ENCODE data around the gene CDKN2A. TPM values are rescaled to one million over a fixed set of nuclear protein-coding genes. Genes with fewer than 3 reads are reported as not detected.

CDKN2A gene
- total and polyA plus RNA-seq, 5 donors = 0.32 to 0.37 TPM; not detected in 3

GRCh38 chr9:21933865-21934264 lies 60.3 kb downstream of the CDKN2A start:
- no peak for ATAC-seq
- Histone ChIP-seq H3K9me3 (ENCODE audit: control insufficient read depth, low read length) (no peaks in the 10 kb centered on the region), H3K27ac (ENCODE audit: low read length) (no peak overlapping the region), H3K4me1 (ENCODE audit: control insufficient read depth, insufficient read depth, low read length) (no peaks in the 10 kb centered on the region), H3K27me3 (ENCODE audit: control insufficient read depth, insufficient read depth) (no peaks in the 10 kb centered on the region), H3K4me3 (ENCODE audit: low read length) (no peak overlapping the region)
- DNase-seq = no peak
- intact Hi-C loops (cut with DNase I) = no loop called here
- WGBS = 91% methylated on average over 2 of the region's 2 CpGs

- Histone ChIP-seq H3K4me1 (ENCODE audit: control insufficient read depth, insufficient read depth, low read length) (no peaks in the 10 kb centered on the region), H3K9me3 (ENCODE audit: control insufficient read depth, low read length) (no peaks in the 10 kb centered on the region), H3K4me3 (ENCODE audit: low read length) (no peak overlapping the region), H3K27ac (ENCODE audit: low read length) (no peak overlapping the region), H3K27me3 (ENCODE audit: control insufficient read depth, insufficient read depth) (no peaks in the 10 kb centered on the region)
- ATAC-seq (no peak), DNase-seq (no peak)
- intact Hi-C loops (cut with DNase I) = no loop called here
These were observed 60.9 kb downstream of the CDKN2A start for GRCh38 chr9:21933281-21933680.

GRCh38 chr9:21931428-21931827 lies 62.8 kb downstream of the CDKN2A start:
- DNase-seq (no peak), ATAC-seq (no peak)
- Histone ChIP-seq H3K4me1 (ENCODE audit: control insufficient read depth, insufficient read depth, low read length) (no peaks in the 10 kb centered on the region), H3K4me3 (ENCODE audit: low read length) (no peak overlapping the region), H3K27me3 (ENCODE audit: control insufficient read depth, insufficient read depth) (no peaks in the 10 kb centered on the region), H3K27ac (ENCODE audit: low read length) (no peak overlapping the region), H3K9me3 (ENCODE audit: control insufficient read depth, low read length) (no peaks in the 10 kb centered on the region)
- WGBS = 76% methylated on average over 1 of the region's 1 CpG
- intact Hi-C loops (cut with DNase I) = no loop called here

- no peak for ATAC-seq
These were observed 66.4 kb downstream of the CDKN2A start for GRCh38 chr9:21927752-21928151.

GRCh38 chr9:21923694-21924093 lies 70.5 kb downstream of the CDKN2A start:
- H3K4me3 ChIP-seq (ENCODE audit: low read length) = no peak overlapping the region
- no peak for DNase-seq
- WGBS = 100% methylated on average over 1 of the region's 1 CpG
- ATAC-seq = no peak
- H3K9me3 ChIP-seq (ENCODE audit: control insufficient read depth, low read length) = no peaks in the 10 kb centered on the region
- H3K27ac ChIP-seq (ENCODE audit: low read length) = no peak overlapping the region
- intact Hi-C loops (cut with DNase I) = no loop called here
- no peaks in the 10 kb centered on the region for H3K27me3 ChIP-seq (ENCODE audit: control insufficient read depth, insufficient read depth)
- H3K4me1 ChIP-seq (ENCODE audit: control insufficient read depth, insufficient read depth, low read length) = no peaks in the 10 kb centered on the region

More at GRCh38 chr9:21927752-21928151, 66.4 kb downstream of the CDKN2A start:
- Histone ChIP-seq H3K9me3 (ENCODE audit: control insufficient read depth, low read length) (no peaks in the 10 kb centered on the region), H3K27me3 (ENCODE audit: control insufficient read depth, insufficient read depth) (no peaks in the 10 kb centered on the region), H3K27ac (ENCODE audit: low read length) (no peak overlapping the region), H3K4me3 (ENCODE audit: low read length) (no peak overlapping the region), H3K4me1 (ENCODE audit: control insufficient read depth, insufficient read depth, low read length) (no peaks in the 10 kb centered on the region)
- intact Hi-C loops (cut with DNase I) = no loop called here
- DNase-seq = no peak

- ATAC-seq (no peak), DNase-seq (no peak)
- Histone ChIP-seq H3K27me3 (ENCODE audit: control insufficient read depth, insufficient read depth) (no peaks in the 10 kb centered on the region), H3K4me1 (ENCODE audit: control insufficient read depth, insufficient read depth, low read length) (no peaks in the 10 kb centered on the region), H3K9me3 (ENCODE audit: control insufficient read depth, low read length) (no peaks in the 10 kb centered on the region), H3K27ac (ENCODE audit: low read length) (no peak overlapping the region), H3K4me3 (ENCODE audit: low read length) (no peak overlapping the region)
- whole genome bisulfite sequencing = 24% methylated on average over 4 of the region's 4 CpGs
- intact Hi-C loops (cut with DNase I) = no loop called here
These were observed 74.5 kb downstream of the CDKN2A start for GRCh38 chr9:21919377-21920362.

Other genes with a start within 250 kb of the CDKN2A start
- 10 to 100 TPM; 20.8 to 22.3 (median 22.2) TPM for gene MTAP, start 191.8 kb downstream of the CDKN2A start, total RNA-seq
- 7.4 TPM for gene MTAP, start 191.8 kb downstream of the CDKN2A start, polyA plus RNA-seq
- under 1 TPM in 1 of 4 donors, not detected in 3; 0.24 TPM for gene CDKN2B-AS1, start 399 bp upstream of the CDKN2A start, total RNA-seq
- gene CDKN2B-AS1, start 399 bp upstream of the CDKN2A start, polyA plus RNA-seq = 0.09 TPM
- gene CDKN2B, start 14.9 kb upstream of the CDKN2A start, total RNA-seq = 1 to 10 TPM in 3 of 4 donors, under 1 TPM in 1; 0.71 to 1.7 (median 1.3) TPM
- gene CDKN2B, start 14.9 kb upstream of the CDKN2A start, polyA plus RNA-seq = 1.9 TPM